Measurements from ENCODE around the gene OTOA.

GRCh38 chr16:21685034-21685455 lies 21.3 kb downstream of the OTOA start:
- no peak for TF ChIP-seq POLR2A (IDR thresholded peaks at IDR 0.05)
- no peak for TF ChIP-seq CTCF (IDR thresholded peaks at IDR 0.05)
- TF ChIP-seq POLR2AphosphoS5 (IDR thresholded peaks at IDR 0.05; ENCODE audit: insufficient read depth in 1 of 2, low read depth in 1 of 2) = no peak

Measured in vagina (tissue), 2 donors.